ENCODE measurements around the gene RAB17.

The RAB17 gene, protein sequence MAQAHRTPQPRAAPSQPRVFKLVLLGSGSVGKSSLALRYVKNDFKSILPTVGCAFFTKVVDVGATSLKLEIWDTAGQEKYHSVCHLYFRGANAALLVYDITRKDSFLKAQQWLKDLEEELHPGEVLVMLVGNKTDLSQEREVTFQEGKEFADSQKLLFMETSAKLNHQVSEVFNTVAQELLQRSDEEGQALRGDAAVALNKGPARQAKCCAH

DNA sequence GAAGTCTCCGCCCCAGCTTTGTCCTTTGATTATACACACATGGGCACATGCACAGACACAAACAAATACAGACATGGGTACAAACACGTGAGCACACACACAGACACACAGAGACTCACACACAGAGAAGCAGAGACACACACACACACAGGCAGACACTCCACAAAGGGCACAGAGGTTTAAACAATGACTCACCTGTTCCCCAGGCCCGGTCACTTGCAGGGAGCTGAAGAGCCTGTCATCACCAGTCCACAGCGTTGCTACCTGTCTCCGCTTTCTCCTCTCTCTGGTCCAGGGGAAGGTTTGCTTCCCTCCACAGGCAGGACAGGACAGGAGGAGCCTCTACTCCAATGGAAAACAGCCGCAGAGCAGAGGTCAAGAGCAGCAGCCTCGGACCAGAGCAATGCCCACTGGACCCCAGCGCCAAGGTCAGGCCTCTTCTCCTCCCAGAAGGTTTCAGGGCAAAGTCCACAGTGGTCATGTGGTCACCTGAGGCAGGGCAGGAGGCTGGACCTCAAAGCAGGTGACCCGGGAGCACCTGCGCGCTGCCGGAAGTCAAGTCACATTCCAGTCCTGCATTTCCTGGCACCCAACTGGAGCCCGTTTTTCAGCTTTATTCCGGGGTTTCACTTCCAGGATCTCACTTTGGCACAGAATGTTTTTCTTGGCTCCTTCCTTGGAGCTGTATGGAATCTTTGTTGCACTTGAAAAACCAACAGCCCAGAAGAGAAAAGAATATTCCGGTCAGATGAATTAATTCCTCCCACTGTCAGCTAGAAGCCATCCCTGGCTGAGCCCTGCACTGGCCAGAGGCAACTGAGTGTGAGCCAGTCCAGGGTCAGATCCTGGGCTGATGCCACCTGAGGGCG lies at the start of gene RAB17:
RAB17 (minus strand) TSS at position 463 of the 869 bp plus-strand sequence. CDS start 4,580 bp downstream, outside the sequence.
- no peak for DNase-seq

DNA sequence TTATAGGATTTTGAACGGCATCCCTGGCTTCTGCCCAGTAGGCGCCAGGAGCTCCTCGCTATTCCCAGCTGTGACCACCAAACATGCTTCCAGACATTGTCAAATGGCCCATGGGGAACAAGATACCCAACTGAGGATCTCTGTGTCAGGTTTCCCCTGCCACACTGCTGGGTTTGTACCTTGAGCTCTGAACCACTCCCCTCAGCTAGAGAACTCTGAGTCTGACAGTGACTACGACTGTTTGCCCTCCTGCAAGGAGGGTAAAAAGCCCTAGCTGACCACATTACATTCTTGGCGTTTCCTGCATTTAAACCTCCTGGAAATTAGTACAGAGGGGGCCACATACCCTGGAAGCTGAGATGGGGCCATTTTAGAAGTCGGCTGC lies 49.3 kb upstream of the RAB17 start:
- DNase-seq = no peak

DNA sequence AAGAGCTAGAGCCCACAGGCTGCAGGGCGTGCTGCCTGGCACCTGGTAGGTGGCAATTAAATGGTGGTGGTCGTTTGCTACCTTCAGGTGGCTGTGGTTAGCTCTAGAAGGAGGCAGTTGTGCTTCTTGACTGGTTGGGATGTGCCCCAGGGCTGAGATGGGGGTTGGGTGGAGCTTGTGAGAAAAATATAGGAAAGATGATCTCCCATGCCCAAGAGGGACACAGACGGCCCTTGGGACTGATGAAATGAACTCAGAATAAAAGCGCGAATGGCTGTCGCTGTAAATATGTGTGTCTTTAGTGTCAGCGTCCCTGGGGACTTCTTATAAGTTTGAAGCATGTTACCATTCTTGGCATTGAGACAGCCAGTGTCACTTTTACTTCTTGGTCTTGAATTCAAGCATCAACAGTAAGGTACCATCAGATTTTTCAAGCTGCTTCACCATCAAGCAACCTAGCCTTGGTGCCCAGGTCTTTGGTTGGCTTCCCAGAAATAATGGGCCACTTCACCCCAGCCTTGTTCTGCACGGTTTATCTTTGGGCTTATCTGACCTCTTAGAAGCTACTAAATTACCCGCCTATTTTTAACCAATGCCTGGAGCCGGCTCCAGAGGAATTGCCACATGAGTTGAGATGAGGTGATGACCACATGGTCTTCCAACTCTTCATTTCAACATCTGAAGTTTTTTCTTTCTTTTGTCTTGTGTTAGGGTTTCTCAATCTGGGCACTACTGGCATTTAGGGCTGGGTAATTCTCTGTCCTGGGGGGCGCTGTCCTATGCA lies 48.7 kb upstream of the RAB17 start:
- no peak for DNase-seq

DNA sequence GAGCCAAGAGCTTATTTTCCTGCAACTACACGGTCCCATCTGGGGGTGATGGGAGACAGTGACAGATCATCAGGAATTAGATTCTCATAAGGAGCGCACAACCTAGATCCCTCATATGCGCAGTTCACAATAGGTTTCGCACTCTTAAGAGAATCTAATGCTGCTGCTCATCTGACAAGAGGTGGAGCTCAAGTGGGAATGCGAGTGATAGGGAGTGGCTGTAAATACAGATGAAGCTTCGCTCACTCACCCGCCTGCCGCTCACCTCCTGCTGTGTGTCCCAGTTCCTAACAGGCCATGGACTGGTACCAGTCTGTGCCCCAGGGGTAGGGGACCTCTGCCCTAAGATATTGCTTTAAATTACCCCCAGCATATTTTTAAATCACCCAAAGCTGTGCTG lies 47.6 kb upstream of the RAB17 start:
- no peak for DNase-seq

DNA sequence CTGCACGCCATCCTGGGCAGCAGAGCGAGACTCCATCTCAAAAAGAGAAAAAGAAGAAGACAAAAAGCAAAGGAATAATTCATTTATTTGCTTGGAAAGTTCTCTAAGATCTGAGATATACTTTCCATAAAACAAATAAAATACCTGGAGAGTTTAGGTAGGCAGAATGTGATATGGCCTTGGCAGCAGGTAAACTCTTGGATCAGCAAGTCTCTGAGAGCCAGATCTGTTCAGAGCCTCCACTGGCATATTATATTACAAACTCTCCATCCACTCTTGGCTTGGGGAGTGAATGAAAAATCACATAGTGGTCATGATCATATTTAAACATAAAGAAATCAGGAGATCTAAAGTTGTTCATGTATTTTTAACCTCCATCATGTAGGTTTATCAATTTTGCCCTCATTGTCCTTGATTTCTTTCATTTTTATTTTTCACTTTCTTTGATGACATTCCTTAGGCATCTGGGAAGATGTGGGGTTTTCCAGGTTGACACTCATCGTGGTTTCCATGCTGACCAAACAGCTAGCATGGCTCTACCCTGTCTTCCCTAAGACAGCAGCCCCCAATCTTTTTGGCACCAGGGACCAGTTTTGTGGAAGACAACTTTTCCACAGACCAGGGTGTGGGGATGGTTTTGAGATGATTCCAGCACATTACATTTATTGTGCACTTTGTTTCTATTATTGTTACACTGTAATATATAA lies 47.0 kb upstream of the RAB17 start:
- DNase-seq = no peak

DNA sequence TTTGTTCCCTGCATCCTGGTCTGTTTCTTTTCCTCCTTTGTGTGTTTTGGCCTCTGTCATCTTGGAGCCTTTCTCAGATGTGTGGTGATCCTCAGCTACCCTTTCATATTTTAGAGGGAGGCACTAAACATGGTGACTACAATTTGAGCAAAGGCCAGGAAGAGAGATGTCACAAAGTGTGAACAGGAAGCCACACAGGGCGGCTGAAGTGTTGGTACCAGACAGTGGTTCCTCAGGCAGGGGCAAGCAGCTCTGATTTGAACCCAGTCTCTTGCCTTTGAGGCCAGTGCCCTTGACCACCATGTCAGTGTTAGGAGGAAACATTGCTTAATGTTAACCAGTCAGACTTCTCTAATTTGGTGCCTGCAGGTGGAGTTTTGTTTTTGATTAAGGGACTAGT lies 46.0 kb upstream of the RAB17 start:
- no peak for DNase-seq

DNA sequence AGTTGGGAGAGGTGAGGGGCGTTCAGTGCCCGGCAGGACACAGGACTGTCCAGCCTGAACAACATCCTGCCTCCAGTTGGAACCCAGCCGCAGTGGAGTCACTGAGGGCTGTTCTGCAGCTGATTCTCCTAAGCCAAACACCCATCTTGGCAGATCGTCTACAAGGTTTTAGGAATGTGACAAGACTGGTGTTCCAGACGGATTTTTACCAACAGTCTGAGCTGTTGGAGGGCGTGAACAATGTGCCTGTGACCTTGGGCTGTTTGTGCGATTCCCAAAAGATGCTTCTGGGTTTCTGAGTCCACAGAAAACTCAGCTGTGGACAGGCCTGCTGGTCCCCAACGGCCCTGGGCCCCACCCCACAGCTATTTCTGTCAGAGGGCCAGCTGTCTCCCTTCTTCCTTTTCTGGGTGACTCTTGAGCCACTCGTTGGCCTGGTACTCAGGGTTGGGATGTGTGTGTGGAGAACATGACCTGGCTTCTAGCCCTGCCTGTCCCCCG lies 42.6 kb upstream of the RAB17 start:
- no peak for DNase-seq

DNA sequence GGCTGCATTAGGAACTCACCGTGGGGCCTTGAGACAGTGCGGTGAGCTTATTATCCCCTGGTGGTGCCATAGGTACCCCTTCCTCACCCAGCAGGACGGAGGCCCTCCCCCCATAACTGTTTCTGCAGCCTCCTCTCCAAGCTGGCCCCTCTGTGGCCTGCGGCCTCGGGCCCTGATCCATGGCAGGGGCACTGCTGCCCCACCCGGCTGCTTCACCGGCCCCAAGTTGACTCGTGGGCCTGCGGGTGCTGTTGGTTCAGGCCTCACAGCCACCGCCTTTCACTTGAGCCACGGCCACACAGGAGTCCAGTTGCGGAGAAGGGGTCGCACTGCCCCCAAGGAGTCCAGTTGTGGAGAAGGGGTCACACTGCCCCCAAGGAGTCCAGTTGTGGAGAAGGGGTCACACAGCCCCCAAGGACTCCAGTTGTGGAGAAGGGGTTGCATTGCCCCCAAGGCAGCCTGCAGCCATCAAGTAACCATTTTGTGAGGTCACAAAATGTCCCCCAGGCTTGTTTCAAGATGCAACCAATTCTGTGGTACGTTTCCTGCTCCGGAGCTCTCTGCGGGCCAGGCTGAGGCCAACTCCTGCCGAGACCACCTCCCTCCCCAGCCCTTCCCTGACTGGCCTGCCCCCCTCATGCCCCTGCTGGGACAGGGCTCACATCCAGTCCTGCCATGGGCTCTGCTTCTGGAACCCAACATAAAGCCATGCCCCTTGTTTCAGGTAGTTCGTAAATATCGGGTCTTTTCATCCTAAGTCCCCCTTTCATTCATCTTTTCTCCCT lies 41.5 kb upstream of the RAB17 start:
- no peak for DNase-seq

DNA sequence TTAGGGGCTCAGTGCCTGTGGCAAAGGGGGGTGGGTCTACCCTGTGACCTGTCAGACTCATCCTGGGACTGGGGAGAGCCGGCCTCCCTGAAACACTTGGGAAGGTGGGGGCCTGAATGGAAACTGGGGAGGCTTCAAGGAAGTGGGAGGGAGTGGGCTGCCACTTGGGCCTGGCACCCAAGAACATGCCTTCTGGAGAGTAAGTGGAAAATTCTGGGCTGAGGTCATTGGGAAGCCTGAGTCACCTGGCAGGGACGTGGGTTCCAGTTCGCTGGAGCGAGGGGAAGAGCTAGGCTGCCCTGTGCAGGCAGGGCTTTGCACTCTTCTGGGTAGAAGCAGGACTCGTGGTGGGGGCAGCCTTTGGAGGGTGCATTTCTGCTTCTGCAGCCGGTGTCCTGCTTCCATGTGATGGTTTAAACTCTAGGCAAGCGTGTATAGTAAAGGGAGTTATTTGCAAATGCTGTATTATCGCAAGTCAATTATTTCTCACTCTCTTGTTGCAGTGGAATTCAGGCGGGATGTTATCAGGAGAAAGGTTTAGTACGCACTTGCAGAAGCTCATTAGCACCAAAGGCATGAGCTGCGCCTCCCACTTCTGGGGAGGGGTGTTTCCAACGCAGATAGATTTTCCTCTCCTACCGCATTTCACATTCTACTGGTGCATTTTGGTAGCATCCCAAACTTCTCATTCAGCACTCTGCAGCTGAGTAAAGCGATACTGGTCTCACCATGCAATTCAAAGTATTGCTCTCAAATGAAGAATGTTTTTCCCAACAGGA lies 40.7 kb upstream of the RAB17 start:
- DNase-seq = no peak

DNA sequence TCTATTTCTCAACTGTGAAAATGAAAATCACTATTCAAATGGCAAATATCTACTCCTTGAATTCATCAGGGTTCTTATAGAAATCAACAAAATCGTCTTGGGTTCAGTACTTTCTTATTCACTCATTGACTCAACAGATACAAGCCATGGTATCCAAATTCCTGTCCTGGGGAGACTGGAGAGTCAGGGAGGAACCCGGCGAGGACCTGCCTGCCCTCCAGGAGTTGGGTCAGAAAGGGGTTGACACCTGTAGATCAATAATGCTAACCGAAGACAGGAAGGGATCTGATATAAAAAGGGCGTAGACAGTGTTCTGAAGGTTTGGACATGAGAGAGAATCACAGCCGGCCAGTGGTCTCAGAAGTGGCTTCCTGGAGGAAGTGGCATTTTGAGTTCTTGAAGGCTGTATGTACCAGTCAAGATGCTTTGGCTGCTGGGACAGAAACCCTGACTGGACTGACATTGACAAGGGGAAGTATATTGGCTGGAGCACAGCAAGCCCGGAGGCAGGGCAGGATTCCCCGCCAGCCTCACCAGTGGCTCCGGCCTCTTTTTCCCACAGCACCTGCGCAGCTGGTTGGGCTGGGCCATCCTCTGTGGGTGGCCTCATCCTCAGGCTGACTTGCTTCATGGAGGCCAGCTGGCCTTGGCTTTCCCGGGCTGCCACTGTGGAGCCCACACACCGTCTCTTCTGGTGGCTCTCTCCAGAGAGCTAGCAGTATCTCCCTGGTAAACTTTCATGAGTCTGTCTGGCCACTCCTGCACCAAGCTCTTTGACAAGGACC lies 39.9 kb upstream of the RAB17 start:
- DNase-seq = no peak

DNA sequence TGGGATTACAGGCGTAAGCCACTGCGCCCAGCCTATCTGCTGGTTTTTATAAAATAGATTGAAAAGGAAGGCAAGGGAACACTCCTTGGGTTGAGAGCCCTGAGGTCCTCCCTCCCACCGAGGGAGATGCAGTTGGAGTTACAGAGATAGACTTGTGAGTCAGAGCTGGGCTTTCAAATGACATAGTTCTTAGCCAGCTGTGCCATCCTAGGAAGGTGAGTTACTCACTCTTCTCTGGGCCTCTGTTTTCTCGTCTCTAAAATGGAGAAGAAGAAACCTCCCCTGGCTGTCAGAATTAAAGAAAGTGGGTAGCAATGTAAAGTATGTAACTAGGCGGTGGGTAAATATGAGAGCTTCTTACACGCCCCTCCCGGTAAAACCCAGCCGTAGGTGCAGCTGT lies 39.2 kb upstream of the RAB17 start:
- no peak for DNase-seq

DNA sequence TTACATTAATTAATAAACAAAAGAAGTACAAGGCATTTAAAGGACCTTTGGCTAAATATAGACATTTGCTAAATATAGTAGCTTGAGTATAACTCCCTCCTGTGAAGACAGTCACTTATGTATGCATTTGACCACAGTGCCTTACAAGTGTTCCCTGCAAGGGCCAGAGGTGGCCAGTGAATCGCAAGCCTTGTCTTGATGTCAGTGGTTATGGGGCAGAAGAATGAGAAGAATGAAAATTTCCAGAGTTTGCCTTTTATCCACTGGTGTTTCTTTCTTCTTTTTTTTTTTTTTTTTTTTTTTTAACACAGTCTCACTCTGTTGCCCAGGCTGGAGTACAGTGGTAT lies 38.6 kb upstream of the RAB17 start:
- no peak for DNase-seq

DNA sequence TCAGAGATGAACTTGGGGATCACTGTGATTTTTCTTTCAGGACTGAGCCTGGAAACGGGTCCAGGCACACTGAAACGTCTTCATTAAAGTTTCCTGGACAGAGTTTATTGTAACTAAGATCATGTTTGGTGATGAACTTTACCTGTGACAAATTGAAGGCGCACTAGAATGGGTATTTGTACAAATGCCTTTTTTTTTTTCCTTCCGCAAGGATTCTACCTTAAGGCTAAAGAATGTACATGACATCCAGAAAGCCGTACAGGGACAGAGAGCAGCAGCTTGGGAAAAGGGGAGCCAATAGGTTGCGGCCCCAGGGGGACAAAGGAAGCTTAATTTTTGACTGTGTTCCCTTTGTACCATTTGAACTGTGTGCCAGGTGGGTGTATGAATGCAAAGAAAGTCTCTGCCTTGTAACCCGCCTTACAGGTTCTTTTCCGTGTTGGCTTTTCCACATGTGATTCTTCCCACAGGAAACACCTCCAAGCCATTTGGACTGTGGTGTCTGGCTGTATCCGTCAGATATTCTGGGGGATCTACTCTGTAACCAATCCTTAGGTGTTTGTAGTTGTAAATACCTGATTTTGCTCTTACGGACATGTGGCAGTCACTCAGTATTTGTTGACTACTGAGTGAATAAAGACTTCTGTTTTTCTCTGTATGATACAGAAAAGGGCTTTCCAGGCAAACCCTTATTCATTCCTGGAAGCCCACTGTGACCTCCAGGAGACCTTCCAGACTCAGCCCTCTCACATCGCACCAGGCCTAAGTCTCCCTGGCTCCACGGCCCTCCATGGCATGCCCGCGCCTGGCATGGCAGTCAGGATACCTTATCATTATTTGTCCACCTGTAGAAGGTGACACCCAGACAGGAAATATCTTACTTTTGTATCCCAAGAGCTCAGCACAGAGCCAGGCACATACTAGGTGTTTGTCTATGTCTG lies 38.0 kb upstream of the RAB17 start:
- no peak for DNase-seq

DNA sequence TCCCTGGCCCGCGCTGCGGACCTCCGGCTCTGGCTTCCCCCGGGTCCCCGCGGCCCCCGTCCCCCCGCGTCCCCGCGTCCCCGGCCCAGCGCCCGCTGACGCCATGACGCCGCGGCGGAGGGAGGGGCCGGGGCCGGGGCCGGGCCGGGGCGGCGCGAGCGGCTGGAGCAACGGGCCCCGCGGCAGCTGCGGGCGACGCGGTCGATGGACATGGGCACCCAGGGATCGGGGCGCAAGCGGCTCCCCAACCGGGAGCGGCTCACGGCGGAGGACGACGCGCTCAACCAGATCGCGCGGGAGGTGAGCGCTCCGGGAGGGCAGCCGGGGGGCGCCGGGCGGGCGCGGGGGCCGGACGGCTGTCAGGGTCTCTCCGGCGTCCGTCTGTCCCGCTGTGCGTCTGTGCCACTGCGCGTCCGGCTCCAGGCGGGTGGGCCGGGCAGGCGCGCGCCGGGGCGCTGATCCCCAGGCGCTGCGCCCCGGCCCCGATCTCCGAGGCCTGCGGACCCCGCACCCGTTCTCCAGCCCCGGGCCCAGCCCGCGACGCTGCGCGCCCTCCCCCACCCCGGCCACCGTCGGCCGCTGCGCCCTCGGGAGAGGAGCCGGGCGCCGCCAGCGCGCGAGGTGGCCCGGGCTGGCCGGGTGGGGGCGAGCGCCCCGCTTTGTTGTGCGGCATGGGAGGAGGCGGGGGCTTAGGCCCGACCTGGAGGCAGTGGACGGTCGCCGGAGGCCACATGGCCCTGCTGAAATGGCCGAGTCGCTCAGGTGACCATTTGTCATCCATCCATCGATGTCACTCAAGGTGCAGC lies 37.1 kb upstream of the RAB17 start, which contains the start of gene LRRFIP1:
LRRFIP1 (plus strand) TSS at position 147 of the 806 bp plus-strand sequence; CDS start at position 205, 58 bp downstream.
- DNase-seq = no peak

DNA sequence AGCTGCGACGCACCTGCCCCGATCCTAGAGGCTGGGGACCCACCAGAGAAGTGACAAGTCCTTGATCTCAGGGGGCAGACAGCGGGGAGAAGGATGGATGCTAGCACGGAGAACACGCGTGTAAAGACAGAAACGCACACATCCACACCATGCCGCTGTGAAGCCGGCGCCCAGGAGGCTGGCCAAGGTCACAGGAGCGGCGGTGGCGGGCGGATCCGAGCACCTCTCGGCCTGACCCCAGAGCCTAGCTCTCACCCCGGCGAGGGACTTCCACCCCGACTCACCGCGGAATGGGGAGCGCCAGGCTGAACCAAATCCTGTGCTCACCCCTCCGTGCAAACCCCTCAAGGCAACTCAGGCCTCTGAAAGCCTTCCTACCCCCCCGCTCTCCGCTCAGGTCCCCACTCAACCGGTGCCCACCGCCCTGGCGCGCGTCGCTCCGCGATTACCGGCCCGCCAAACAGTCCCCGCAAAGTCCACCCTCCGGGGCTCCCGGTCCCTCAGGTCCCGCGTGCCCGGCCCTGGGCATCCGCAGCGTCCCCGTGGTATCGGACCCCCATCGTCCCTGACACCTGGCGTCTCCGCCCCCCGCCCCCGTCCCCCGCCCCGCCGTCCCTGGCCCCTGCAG lies 36.4 kb upstream of the RAB17 start:
- DNase-seq = no peak

DNA sequence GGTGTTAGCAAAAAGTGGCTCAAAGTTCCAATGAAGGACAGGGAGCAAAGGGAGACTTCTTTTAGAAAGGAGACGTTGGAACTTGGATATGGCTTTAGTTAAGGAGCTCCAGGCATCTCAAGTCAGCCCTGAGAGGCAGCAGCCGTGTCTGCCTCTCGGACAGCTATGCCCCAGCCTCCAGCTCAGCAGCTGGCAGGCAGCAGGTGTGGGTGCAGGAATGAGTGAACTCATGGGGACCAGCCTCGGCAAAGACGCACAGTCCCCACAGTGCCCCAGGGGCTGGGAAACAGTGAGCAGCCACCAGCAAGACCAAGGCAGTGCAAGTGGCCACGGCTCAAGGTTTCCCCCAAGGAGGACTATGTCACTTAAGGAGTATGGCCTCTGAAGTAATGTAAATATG lies 35.2 kb upstream of the RAB17 start:
- no peak for DNase-seq

DNA sequence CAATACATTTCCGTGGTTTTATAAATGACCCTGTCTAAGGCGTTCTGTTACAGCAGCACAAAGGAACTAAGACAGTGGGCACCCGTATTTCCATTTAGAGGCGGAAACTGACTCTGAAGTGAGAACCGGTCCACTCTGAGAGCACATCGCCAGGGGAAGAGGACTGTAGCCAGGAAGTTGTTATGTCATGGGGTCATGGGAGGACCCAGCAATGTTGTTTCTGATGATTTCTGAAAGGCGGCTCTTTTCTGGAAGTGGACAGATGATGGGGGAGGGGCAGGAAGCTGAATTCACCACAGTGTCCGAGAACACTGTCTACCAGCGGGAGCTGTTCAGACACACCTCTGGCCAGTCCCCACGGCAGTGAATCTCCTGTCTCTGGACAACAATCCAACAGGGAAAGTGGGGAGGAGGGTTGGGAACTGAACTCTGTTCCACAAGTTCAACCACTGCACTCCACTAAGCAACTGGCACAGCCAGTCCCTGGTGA lies 34.7 kb upstream of the RAB17 start:
- DNase-seq = no peak

DNA sequence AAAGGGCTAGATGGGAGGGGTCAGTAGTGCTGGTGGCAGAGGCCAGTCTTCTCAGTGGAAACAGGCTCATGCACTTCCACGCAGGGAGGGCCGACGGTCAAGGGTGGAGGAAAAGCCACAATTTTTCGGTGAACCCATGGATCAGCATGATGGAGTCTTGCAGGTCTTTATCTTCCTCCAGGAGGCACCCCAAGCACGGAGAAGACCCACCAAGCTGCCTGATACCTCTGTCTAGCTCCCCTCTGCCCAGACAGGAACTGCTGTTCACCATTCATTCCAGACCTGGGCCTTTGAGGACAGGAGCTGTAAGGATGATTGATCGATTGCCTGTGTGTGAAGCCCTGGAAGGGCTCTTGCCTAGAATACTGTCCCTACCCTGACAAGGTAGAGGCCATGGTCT lies 34.0 kb upstream of the RAB17 start:
- no peak for DNase-seq
